ENCODE results near the gene PCP2. TPM values are rescaled to one million over a fixed set of nuclear protein-coding genes. Genes with fewer than 3 reads are reported as not detected.

The PCP2 gene
- polyA plus RNA-seq (2013): 2.2 TPM

DNA sequence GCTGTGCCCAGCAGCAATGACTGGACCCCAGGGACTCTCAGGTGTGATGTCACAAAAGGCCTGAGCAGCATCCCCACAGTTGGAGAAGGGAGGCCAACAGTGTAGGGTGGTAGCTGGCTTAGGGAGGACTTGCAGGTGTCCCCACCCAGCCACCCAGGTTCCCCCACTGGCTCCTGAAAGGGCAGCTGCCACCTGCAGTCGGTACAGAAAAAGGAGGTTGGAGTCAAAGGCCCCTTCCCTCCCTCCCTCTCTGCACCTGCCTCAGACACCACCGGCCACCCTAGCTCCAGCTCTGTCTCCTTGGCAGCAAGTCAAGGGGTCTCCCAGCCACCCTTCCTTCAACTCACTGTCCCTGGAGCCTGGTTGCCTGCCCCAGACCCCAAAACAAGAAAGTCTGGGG lies at the start of gene PCP2:
PCP2 (minus strand) TSS at position 22 of the 400 bp plus-strand sequence. CDS start 262 bp downstream, outside the sequence.
- H3K36me3 ChIP-seq (ENCODE audit: control insufficient read depth in 4 of 4, insufficient read depth in 4 of 4, low read length in 3 of 4): peaks cover 0 to 12% (median 5%) of the 10 kb centered on the region in 4 experiments
- no peaks in the 10 kb centered on the region for H3K27me3 ChIP-seq (replicated peaks in 2 of 5; ENCODE audit: control insufficient read depth in 4 of 5, insufficient read depth in 5 of 5, low read length in 4 of 5)
- no peak for DNase-seq
- H3K4me1 ChIP-seq (ENCODE audit: control extremely low read depth in 1 of 4, control insufficient read depth in 4 of 4, insufficient read depth in 4 of 4, low read length in 3 of 4): peaks cover 4 to 42% (median 34%) of the 10 kb centered on the region in 4 experiments
- H3K9me3 ChIP-seq (ENCODE audit: control extremely low read depth in 1 of 5, control insufficient read depth in 4 of 5, insufficient read depth in 2 of 5, low read depth in 1 of 5, low read length in 4 of 5): no peaks in the 10 kb centered on the region
- CTCF ChIA-PET: interaction anchor here (1.1 to 1.5 kb wide), 3 partner anchors 14 to 65 kb away, joined by 3 to 4 read pairs (median 4); partner anchors contain the start of gene TRAPPC5
- WGBS (ENCODE audit: insufficient coverage): no CpG with 5 or more reads among the region's 2 CpGs
- POLR2A ChIA-PET: interaction anchor here (0.6 kb wide), 1 partner anchor 47 kb away, joined by 3 read pairs; the partner anchor contains the start of gene TRAPPC5
- no peak within 1 kb of the TSS for H3K27ac ChIP-seq (ENCODE audit: insufficient read depth in 1 of 2, low read depth in 1 of 2, low read length in 2 of 2, poor library complexity in 1 of 2, severe bottlenecking in 2 of 2)
- H3K4me3 ChIP-seq (ENCODE audit: control insufficient read depth in 1 of 7, extremely low read depth in 1 of 7, insufficient read depth in 4 of 7, low read depth in 2 of 7, low read length in 6 of 7): no peak within 1 kb of the TSS

DNA sequence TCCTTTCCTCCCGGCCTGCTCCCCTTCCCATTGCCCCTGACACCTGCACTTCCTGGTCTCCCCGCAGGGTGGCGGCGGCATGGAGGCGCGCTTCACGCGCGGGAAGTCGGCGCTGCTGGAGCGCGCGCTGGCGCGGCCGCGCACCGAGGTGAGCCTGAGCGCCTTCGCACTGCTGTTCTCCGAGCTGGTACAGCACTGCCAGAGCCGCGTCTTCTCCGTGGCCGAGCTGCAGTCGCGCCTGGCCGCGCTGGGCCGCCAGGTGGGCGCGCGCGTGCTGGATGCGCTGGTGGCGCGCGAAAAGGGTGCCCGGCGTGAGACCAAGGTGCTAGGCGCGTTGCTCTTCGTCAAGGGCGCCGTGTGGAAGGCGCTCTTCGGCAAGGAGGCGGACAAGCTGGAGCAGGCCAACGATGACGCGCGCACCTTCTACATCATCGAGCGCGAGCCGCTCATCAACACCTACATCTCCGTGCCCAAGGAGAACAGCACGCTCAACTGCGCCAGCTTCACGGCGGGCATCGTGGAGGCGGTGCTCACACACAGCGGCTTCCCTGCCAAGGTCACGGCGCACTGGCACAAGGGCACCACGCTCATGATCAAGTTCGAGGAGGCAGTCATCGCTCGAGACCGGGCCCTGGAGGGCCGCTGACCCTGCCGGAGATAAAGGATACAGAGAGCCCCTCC lies 48.8 kb upstream of the PCP2 start:
- H3K27ac ChIP-seq (ENCODE audit: insufficient read depth in 1 of 2, low read depth in 1 of 2, low read length in 2 of 2, poor library complexity in 1 of 2, severe bottlenecking in 2 of 2): no peak overlapping the region
- no peak for DNase-seq
- WGBS (ENCODE audit: insufficient coverage): 90% methylated on average over 73 of the region's 74 CpGs
- H3K36me3 ChIP-seq (ENCODE audit: control insufficient read depth in 4 of 4, insufficient read depth in 4 of 4, low read length in 3 of 4): peaks cover 0 to 24% (median 11%) of the 10 kb centered on the region in 4 experiments
- no peaks in the 10 kb centered on the region for H3K27me3 ChIP-seq (replicated peaks in 2 of 5; ENCODE audit: control insufficient read depth in 4 of 5, insufficient read depth in 5 of 5, low read length in 4 of 5)
- ChIA-PET CTCF (interaction anchor here (2.9 to 3.3 kb wide), 2 partner anchors 114 to 117 kb away, joined by 18 to 49 read pairs; no protein-coding TSS in a partner anchor), POLR2A (no interaction called here)
- peaks cover 0 to 44% (median 39%) of the 10 kb centered on the region in 4 experiments for H3K4me1 ChIP-seq (ENCODE audit: control extremely low read depth in 1 of 4, control insufficient read depth in 4 of 4, insufficient read depth in 4 of 4, low read length in 3 of 4)
- peak overlapping the region in 5 of 7 experiments; percentile 81 to 98 (median 93) for H3K4me3 ChIP-seq (ENCODE audit: control insufficient read depth in 1 of 7, extremely low read depth in 1 of 7, insufficient read depth in 4 of 7, low read depth in 2 of 7, low read length in 6 of 7)
- H3K9me3 ChIP-seq (ENCODE audit: control extremely low read depth in 1 of 5, control insufficient read depth in 4 of 5, insufficient read depth in 2 of 5, low read depth in 1 of 5, low read length in 4 of 5): no peaks in the 10 kb centered on the region

DNA sequence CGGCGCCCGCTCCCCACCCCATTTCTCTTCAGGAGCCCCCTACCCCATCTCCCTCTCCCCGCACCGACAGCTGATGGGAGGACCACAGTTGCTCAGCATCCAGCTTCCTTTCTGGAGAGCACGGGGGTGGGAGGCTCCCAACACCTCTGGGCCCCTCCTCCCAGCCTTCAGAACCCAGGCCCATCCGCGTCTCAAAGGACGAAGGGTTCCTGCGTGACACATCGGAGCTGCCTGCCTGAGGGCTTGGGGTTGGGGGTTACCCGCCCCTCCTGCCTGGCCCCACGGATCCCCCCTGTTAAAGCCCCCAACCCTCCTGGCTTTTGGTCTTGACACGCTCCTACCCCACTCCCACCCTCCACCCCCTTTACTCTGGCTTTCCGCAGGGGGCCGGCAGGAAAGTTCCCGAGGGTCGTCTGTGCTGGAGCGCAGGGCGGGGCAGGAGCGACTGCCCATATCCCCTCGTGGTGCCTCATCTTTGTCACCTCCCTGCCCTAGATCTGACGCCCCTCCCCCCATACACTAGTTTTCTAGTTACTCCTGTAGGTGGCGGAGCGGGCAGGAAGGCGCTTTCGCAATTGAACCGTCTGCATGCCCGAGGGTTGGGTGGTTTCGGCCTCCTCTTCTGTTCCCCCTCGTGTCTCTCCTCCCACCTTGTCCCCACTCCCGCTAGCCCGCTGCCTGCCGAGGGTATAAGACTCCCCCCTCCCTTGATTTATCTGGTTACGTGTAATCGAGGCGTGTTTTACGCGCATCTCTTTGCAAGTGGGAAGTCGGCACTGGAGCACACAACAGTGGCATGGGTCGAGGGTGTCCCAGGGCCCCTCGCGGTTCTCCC lies 48.0 kb upstream of the PCP2 start:
- Histone ChIP-seq H3K4me3 (ENCODE audit: control insufficient read depth in 1 of 7, extremely low read depth in 1 of 7, insufficient read depth in 4 of 7, low read depth in 2 of 7, low read length in 6 of 7) (peak overlapping the region; percentile 56 to 98 (median 87)), H3K36me3 (ENCODE audit: control insufficient read depth in 4 of 4, insufficient read depth in 4 of 4, low read length in 3 of 4) (peaks cover 0 to 24% (median 11%) of the 10 kb centered on the region in 4 experiments), H3K9me3 (ENCODE audit: control extremely low read depth in 1 of 5, control insufficient read depth in 4 of 5, insufficient read depth in 2 of 5, low read depth in 1 of 5, low read length in 4 of 5) (no peaks in the 10 kb centered on the region), H3K4me1 (ENCODE audit: control extremely low read depth in 1 of 4, control insufficient read depth in 4 of 4, insufficient read depth in 4 of 4, low read length in 3 of 4) (peaks cover 0 to 51% (median 46%) of the 10 kb centered on the region in 4 experiments), H3K27ac (ENCODE audit: insufficient read depth in 1 of 2, low read depth in 1 of 2, low read length in 2 of 2, poor library complexity in 1 of 2, severe bottlenecking in 2 of 2) (peak overlapping the region; percentile 54 to 87), H3K27me3 (replicated peaks in 2 of 5; ENCODE audit: control insufficient read depth in 4 of 5, insufficient read depth in 5 of 5, low read length in 4 of 5) (no peaks in the 10 kb centered on the region)
- 4% methylated on average over 36 of the region's 43 CpGs for WGBS (ENCODE audit: insufficient coverage)
- peak; percentile 91 to 95 (median 94) for DNase-seq
- POLR2A ChIA-PET: interaction anchor here (0.6 to 1.7 kb wide), 5 partner anchors 12 to 373 kb away, joined by 3 to 4 read pairs (median 3); no protein-coding TSS in a partner anchor
- CTCF ChIA-PET: interaction anchor here (0.6 to 3.3 kb wide), 32 partner anchors 11 to 260 kb away, joined by 3 to 49 read pairs (median 4); partner anchors contain the start of genes FCER2, PCP2, PET100 and STXBP2

DNA sequence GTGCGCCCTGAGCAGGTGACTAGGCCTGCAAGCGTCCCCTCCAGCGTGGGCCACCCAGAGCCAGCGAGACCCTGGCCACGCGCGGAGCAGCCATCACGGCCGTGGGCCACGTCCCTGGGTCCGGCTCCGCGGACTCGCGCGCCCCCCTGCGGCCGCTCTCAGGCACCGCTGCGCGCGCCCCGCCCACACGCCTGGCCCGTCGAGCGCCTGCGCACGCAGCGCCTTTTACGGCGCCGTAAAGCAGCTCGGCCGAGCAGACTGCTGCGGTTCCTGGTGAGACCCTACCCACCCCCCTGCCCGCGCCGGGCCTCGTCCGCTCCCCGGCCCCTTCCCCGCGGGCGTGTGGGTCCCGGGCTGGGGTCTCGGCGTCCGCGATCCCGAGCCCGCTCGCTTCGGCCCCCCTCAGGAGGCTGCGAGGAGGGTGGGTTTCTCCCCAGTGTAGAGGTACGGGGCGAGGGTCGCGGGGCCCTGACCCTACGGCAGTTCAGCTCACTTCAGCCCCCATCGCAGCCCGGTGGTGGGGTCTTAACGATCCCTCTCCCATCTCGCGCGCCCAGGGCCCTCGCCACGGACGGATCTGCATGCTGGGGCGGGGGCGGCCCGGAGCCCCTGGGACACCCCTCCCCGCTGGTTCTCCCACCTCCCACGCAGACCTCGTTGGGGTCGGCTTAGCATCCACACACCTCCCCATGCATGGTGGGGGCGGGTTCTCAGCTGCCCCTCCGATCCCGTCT lies 47.3 kb upstream of the PCP2 start, which contains the start of gene TRAPPC5:
TRAPPC5 (plus strand) TSS at position 228 of the 734 bp plus-strand sequence. CDS start 1,421 bp downstream, outside the sequence.
- H3K9me3 ChIP-seq (ENCODE audit: control extremely low read depth in 1 of 5, control insufficient read depth in 4 of 5, insufficient read depth in 2 of 5, low read depth in 1 of 5, low read length in 4 of 5): no peaks in the 10 kb centered on the region
- H3K27ac ChIP-seq (ENCODE audit: insufficient read depth in 1 of 2, low read depth in 1 of 2, low read length in 2 of 2, poor library complexity in 1 of 2, severe bottlenecking in 2 of 2): peak within 1 kb of the TSS; percentile 54 to 87
- peak within 1 kb of the TSS; percentile 56 to 98 (median 87) for H3K4me3 ChIP-seq (ENCODE audit: control insufficient read depth in 1 of 7, extremely low read depth in 1 of 7, insufficient read depth in 4 of 7, low read depth in 2 of 7, low read length in 6 of 7)
- peak; percentile 84 to 91 (median 91) for DNase-seq
- ChIA-PET CTCF (interaction anchor here (0.6 to 3.3 kb wide), 32 partner anchors 10 to 261 kb away, joined by 3 to 49 read pairs (median 4); partner anchors contain the start of genes FCER2, PCP2, PET100 and STXBP2), POLR2A (interaction anchor here (0.6 to 1.7 kb wide), 6 partner anchors 11 to 374 kb away, joined by 3 to 4 read pairs (median 3); partner anchors contain the start of gene PCP2)
- WGBS (ENCODE audit: insufficient coverage): 0% methylated on average over 65 of the region's 79 CpGs
- peaks cover 0 to 56% (median 51%) of the 10 kb centered on the region in 4 experiments for H3K4me1 ChIP-seq (ENCODE audit: control extremely low read depth in 1 of 4, control insufficient read depth in 4 of 4, insufficient read depth in 4 of 4, low read length in 3 of 4)
- peaks cover 0 to 24% (median 11%) of the 10 kb centered on the region in 4 experiments for H3K36me3 ChIP-seq (ENCODE audit: control insufficient read depth in 4 of 4, insufficient read depth in 4 of 4, low read length in 3 of 4)
- H3K27me3 ChIP-seq (replicated peaks in 2 of 5; ENCODE audit: control insufficient read depth in 4 of 5, insufficient read depth in 5 of 5, low read length in 4 of 5): no peaks in the 10 kb centered on the region

DNA sequence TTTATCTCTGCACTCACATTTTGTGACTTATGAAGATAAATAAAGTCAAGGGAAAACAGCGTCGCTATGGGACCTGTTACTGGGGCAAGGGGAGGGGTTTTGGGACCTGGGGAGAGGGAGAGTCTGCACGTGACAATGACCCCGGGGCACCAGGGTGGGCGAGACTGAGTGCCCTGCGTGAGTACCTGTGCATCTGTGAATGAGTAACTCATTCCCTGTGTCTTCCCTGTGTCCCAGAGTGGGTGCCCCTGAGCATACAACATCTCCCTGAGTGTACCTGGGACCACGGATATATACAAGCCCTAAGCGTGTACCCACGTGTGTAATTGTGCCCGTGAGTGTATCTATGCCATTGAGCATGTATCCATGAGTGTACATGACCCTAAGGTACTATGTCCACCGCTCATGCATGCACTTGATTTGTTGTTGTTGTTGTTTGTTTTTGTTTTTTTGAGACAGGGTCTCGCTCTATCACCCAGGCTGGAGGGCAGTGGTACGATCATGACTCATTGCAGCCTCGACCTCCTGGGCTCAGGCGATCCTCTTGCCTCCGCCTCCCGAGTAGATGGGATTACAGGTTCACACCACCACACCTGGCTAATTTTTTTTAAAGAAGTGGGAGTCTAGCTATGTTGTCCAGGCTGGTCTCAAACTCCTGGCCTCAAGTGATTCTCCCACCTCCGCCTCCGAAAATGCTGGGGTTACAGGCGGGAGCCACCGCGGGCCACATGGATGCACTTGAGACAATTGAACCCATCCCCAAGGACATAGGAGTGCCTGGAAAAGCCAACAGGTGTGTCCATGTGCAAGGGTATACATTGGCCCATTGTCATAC lies 46.5 kb upstream of the PCP2 start:
- Histone ChIP-seq H3K36me3 (ENCODE audit: control insufficient read depth in 4 of 4, insufficient read depth in 4 of 4, low read length in 3 of 4) (peaks cover 0 to 19% (median 9%) of the 10 kb centered on the region in 4 experiments), H3K27me3 (replicated peaks in 2 of 5; ENCODE audit: control insufficient read depth in 4 of 5, insufficient read depth in 5 of 5, low read length in 4 of 5) (no peaks in the 10 kb centered on the region), H3K4me3 (ENCODE audit: control insufficient read depth in 1 of 7, extremely low read depth in 1 of 7, insufficient read depth in 4 of 7, low read depth in 2 of 7, low read length in 6 of 7) (peak overlapping the region in 6 of 7 experiments; percentile 44 to 98 (median 90)), H3K27ac (ENCODE audit: insufficient read depth in 1 of 2, low read depth in 1 of 2, low read length in 2 of 2, poor library complexity in 1 of 2, severe bottlenecking in 2 of 2) (no peak overlapping the region), H3K9me3 (ENCODE audit: control extremely low read depth in 1 of 5, control insufficient read depth in 4 of 5, insufficient read depth in 2 of 5, low read depth in 1 of 5, low read length in 4 of 5) (no peaks in the 10 kb centered on the region), H3K4me1 (ENCODE audit: control extremely low read depth in 1 of 4, control insufficient read depth in 4 of 4, insufficient read depth in 4 of 4, low read length in 3 of 4) (peaks cover 0 to 56% (median 51%) of the 10 kb centered on the region in 4 experiments)
- 65% methylated on average over 17 of the region's 22 CpGs for WGBS (ENCODE audit: insufficient coverage)
- POLR2A ChIA-PET: interaction anchor here (1.1 to 1.7 kb wide), 3 partner anchors 10 to 115 kb away, joined by 3 to 4 read pairs (median 3); no protein-coding TSS in a partner anchor
- CTCF ChIA-PET: interaction anchor here (0.8 to 3.3 kb wide), 21 partner anchors 9 to 262 kb away, joined by 3 to 49 read pairs (median 4); partner anchors contain the start of genes FCER2 and PCP2
- DNase-seq: no peak
